ENCODE measurements around the gene PLIN5.

- TF ChIP-seq CTCF (IDR thresholded peaks at IDR 0.05) = peak; percentile 38 to 58 (median 50)
- TF ChIP-seq POLR2A (IDR thresholded peaks at IDR 0.05) = no peak
Measured at GRCh38 chr19:4524808-4525562, 10.0 kb downstream of the PLIN5 start.
